HepG2 (cell line): ENCODE data around the gene BICDL1. TPM values are rescaled to one million over a fixed set of nuclear protein-coding genes. Genes with fewer than 3 reads are reported as not detected.

ENCODE experiments used
- BATF2 ChIP-seq: sonication (generic); formaldehyde crosslinking; IDR thresholded peaks from 2 replicates; pipeline ENCODE4 v1.8.0; 2022; ENCODE audit warnings: mild to moderate bottlenecking, missing genetic modification reagents, moderate library complexity
- DR1 ChIP-seq: sonication (generic); formaldehyde crosslinking; IDR thresholded peaks from 2 replicates; pipeline ENCODE4 v1.8.0; 2021; ENCODE audit warnings: mild to moderate bottlenecking, missing genetic modification reagents, inconsistent platforms
- KDM3A ChIP-seq: IDR thresholded peaks from 2 replicates; pipeline ENCODE4 v1.6.1; 2018; ENCODE audit warnings: low read depth, missing compliant biosample characterization
- KDM5B ChIP-seq: sonication (generic); formaldehyde crosslinking; IDR thresholded peaks from 2 replicates; pipeline ENCODE4 v1.4.0; 2020; ENCODE audit warnings: missing genetic modification reagents, mild to moderate bottlenecking, borderline replicate concordance
- KMT2A ChIP-seq: sonication (generic); formaldehyde crosslinking; IDR thresholded peaks from 2 replicates; pipeline ENCODE4 v1.4.0; 2020; ENCODE audit warnings: missing genetic modification reagents
- MIXL1 ChIP-seq: IDR thresholded peaks from 2 replicates; pipeline ENCODE4 v1.6.1; 2016
- PHF21A ChIP-seq: sonication (generic); formaldehyde crosslinking; IDR thresholded peaks from 2 replicates; pipeline ENCODE4 v1.5.0; 2020; ENCODE audit warnings: mild to moderate bottlenecking, missing genetic modification reagents
- RBFOX2 ChIP-seq: fragments of 200-400 bp; formaldehyde crosslinking; IDR thresholded peaks from 2 replicates; pipeline ENCODE4 v1.6.1; 2017; ENCODE audit warnings: low read depth, mild to moderate bottlenecking, low read length
- RNF219 ChIP-seq: sonication (generic); formaldehyde crosslinking; IDR thresholded peaks from 2 replicates; pipeline ENCODE4 v1.5.0; 2020; ENCODE audit warnings: mild to moderate bottlenecking, missing genetic modification reagents
- SP2 ChIP-seq: sonication (generic); formaldehyde crosslinking; IDR thresholded peaks from 2 replicates; pipeline ENCODE4 v1.5.1; 2020; ENCODE audit warnings: mild to moderate bottlenecking, missing genetic modification reagents
- TEAD3 ChIP-seq: optimal IDR thresholded peaks from 2 replicates; pipeline ENCODE3; 2016; ENCODE audit warnings: borderline replicate concordance
- UBTF ChIP-seq: sonication (generic); formaldehyde crosslinking; IDR thresholded peaks from 2 replicates; pipeline ENCODE4 v1.4.0; 2020; ENCODE audit warnings: mild to moderate bottlenecking, missing genetic modification reagents
- ZBTB20 ChIP-seq: sonication (generic); formaldehyde crosslinking; IDR thresholded peaks from 2 replicates; pipeline ENCODE4 v1.8.1; 2023; ENCODE audit warnings: missing genetic modification reagents, low read depth, mild to moderate bottlenecking, borderline replicate concordance
- ZBTB21 ChIP-seq: sonication (generic); formaldehyde crosslinking; IDR thresholded peaks from 2 replicates; pipeline ENCODE4 v1.4.0; 2020; ENCODE audit warnings: missing genetic modification reagents
- ZMAT3 ChIP-seq: sonication (generic); formaldehyde crosslinking; conservative IDR thresholded peaks from 2 replicates; pipeline ENCODE4 v1.7.0; 2021; ENCODE audit warnings: missing genetic modification reagents
- ZNF160 ChIP-seq: sonication (generic); formaldehyde crosslinking; IDR thresholded peaks from 2 replicates; pipeline ENCODE4 v1.8.0; 2022; ENCODE audit warnings: mild to moderate bottlenecking, inconsistent platforms, missing genetic modification reagents
- ZNF180 ChIP-seq: sonication (generic); formaldehyde crosslinking; IDR thresholded peaks from 2 replicates; pipeline ENCODE4 v1.4.0; 2020; ENCODE audit warnings: low read depth, missing genetic modification reagents, borderline replicate concordance
- ZNF292 ChIP-seq: sonication (generic); formaldehyde crosslinking; IDR thresholded peaks from 2 replicates; pipeline ENCODE4 v1.8.1; 2022; ENCODE audit warnings: mild to moderate bottlenecking, low read depth, missing genetic modification reagents, borderline replicate concordance
- ZNF296 ChIP-seq: sonication (generic); formaldehyde crosslinking; conservative IDR thresholded peaks from 2 replicates; pipeline ENCODE4 v1.5.0; 2020; ENCODE audit warnings: mild to moderate bottlenecking, missing genetic modification reagents
- ZNF317 ChIP-seq: sonication (generic); formaldehyde crosslinking; IDR thresholded peaks from 2 replicates; pipeline ENCODE4 v1.5.0; 2020; ENCODE audit warnings: mild to moderate bottlenecking, missing genetic modification reagents
- ZNF468 ChIP-seq: sonication (generic); formaldehyde crosslinking; IDR thresholded peaks from 2 replicates; pipeline ENCODE4 v1.8.0; 2022; ENCODE audit warnings: mild to moderate bottlenecking, moderate library complexity, missing genetic modification reagents
- ZNF496 ChIP-seq: sonication (generic); formaldehyde crosslinking; IDR thresholded peaks from 2 replicates; pipeline ENCODE4 v1.8.1; 2023; ENCODE audit warnings: mild to moderate bottlenecking, moderate library complexity, missing genetic modification reagents; ENCODE audit not compliant: insufficient replicate concordance
- ZNF749 ChIP-seq: sonication (generic); formaldehyde crosslinking; IDR thresholded peaks from 2 replicates; pipeline ENCODE4 v1.8.0; 2022; ENCODE audit warnings: mild to moderate bottlenecking, missing genetic modification reagents, moderate library complexity, borderline replicate concordance
- ZSCAN31 ChIP-seq: sonication (generic); formaldehyde crosslinking; IDR thresholded peaks from 2 replicates; pipeline ENCODE4 v1.5.0; 2020; ENCODE audit warnings: low read depth, mild to moderate bottlenecking, missing genetic modification reagents
- polyA plus RNA-seq, 8 experiments: library from polyadenylated mRNA; depleted of rRNA in 3 of 8; stranded (reverse) in 7 of 8; unstranded in 1 of 8; fragments of >200 nt; fragmentation: Illumina TruSeq in 4 of 8; extraction: Trizol in 4 of 8; gene quantifications; 2 replicates each; pipeline versions ENCODE4 v1.2.1 to v1.2.3, GENCODE V29; 2011 to 2016; ENCODE audit warnings: low read depth in 4 of 8, missing spikeins in 1 of 8, mixed read lengths in 1 of 8; ENCODE audit not compliant: insufficient read depth in 1 of 8
- total RNA-seq, 5 experiments: library from RNA; depleted of rRNA; stranded (reverse); fragments of >200 nt; fragmentation: Illumina TruSeq; extraction: Trizol; gene quantifications; 2 replicates each; pipeline ENCODE4 v1.2.3, GENCODE V29; 2016; ENCODE audit warnings: low read depth in 1 of 5
- TF ChIP-seq, protein P1 (sequence below): sonication (generic); formaldehyde crosslinking; IDR thresholded peaks from 2 replicates; pipeline ENCODE4 v1.4.0; 2020; ENCODE audit warnings: mild to moderate bottlenecking, missing genetic modification reagents

The BICDL1 gene
- total and polyA plus RNA-seq, 2 of the 13 experiments (the other 11 are each of a cell fraction or from before 2014, with no cell fraction given): 3.6 to 9.7 TPM

DNA sequence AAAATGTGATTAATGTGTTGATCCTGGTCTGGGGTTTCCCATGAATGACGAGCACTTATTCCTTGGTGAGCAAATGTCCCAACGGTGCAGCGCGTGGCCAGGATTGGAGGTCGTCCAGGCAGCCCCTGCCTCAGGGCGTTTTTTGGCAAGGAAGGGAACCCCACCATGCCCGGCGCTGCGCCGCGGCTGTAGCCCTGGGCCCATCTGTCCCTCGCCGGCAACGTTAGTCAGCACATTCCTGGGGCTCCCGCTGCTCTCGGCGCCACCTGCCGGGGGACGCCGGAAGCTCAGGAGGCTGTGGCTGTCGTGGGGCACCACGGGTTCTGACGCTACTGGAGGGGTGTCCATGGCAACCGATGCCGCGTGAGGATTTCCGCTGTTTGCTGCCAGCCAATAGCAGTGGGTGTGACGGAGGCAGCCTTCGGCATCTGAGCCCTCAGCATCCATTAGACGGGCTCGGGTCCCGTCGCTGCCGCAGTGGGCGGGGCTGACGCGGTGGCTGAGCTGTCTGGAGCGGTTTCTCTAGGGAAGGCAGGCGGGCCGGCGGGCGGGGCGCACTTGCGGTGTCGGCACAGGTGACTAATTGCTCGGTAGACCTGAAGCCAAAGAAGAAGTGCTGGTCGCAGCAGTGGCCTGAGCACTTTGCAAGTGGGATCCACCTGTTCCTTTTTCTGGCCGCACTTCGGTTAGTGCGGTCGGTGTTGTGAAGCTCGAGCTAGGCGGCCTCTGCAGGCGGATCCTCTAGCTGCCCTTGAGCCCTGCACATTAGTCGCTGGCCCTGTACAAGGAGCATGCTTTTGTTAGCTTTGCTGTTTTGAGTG is 98.0 kb downstream of the BICDL1 start (continued):
- TF ChIP-seq ZBTB21 (CRISPR knock-in tag) (no peak), ZNF292 (CRISPR knock-in tag) (peak; percentile 80), RNF219 (CRISPR knock-in tag) (no peak), ZNF317 (peak; percentile 86), ZNF749 (CRISPR knock-in tag) (no peak), BATF2 (no peak), PHF21A (CRISPR knock-in tag) (peak; percentile 79), TEAD3 (CRISPR knock-in tag) (peak; percentile 100), ZSCAN31 (CRISPR knock-in tag) (peak; percentile 82; the same call in 1 of the 2 replicates), ZNF496 (CRISPR knock-in tag) (no peak), ZNF180 (CRISPR knock-in tag) (no peak), RBFOX2 (peak; percentile 73), ZNF296 (CRISPR knock-in tag) (no peak), UBTF (CRISPR knock-in tag) (peak; percentile 69), KMT2A (CRISPR knock-in tag) (peak; percentile 85), DR1 (CRISPR knock-in tag) (0 out of 2 replicates have a peak, but pooled peaks have one; percentile 31), ZNF468 (CRISPR knock-in tag) (no peak), KDM3A (CRISPR knock-in tag) (peak; percentile 94; the same call in 1 of the 2 replicates), ZMAT3 (CRISPR knock-in tag) (peak; percentile 95), SP2 (CRISPR knock-in tag) (no peak), ZNF160 (CRISPR knock-in tag) (peak; percentile 61; the same call in 1 of the 2 replicates), MIXL1 (CRISPR knock-in tag) (peak; percentile 86), KDM5B (CRISPR knock-in tag) (peak; percentile 85; the same call in 1 of the 2 replicates), ZBTB20 (CRISPR knock-in tag) (no peak)
- TF ChIP-seq, protein P1, sequence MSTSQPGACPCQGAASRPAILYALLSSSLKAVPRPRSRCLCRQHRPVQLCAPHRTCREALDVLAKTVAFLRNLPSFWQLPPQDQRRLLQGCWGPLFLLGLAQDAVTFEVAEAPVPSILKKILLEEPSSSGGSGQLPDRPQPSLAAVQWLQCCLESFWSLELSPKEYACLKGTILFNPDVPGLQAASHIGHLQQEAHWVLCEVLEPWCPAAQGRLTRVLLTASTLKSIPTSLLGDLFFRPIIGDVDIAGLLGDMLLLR (CRISPR knock-in tag): peak; percentile 79
